NCI-H1930 (cell line): Measurements from ENCODE around the gene FOXC2.

Source experiments
- DNase-seq, 2 experiments: peaks; one replicate each; lab custom pipeline; 2025; lab: John Stamatoyannopoulos, UW

The FOXC2 gene

DNA sequence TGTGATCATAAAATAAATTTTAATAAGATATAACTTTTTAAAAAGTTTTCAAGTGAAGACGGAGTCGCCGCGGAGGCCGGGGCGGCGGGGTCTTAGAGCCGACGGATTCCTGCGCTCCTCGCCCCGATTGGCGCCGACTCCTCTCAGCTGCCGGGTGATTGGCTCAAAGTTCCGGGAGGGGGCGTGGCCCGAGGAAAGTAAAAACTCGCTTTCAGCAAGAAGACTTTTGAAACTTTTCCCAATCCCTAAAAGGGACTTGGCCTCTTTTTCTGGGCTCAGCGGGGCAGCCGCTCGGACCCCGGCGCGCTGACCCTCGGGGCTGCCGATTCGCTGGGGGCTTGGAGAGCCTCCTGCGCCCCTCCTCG, at the start of gene FOXC2:
Gene FOXC2, plus strand, starts transcription at position 229 of the 365 bp plus-strand sequence. CDS start 507 bp downstream, outside the sequence.
- DNase-seq = no peak

- DNase-seq = no peak
Observed at GRCh38 chr16:86517033-86517432, 49.6 kb upstream of the FOXC2 start.

- no peak for DNase-seq
Observed at GRCh38 chr16:86517652-86518258, 48.9 kb upstream of the FOXC2 start.

DNA sequence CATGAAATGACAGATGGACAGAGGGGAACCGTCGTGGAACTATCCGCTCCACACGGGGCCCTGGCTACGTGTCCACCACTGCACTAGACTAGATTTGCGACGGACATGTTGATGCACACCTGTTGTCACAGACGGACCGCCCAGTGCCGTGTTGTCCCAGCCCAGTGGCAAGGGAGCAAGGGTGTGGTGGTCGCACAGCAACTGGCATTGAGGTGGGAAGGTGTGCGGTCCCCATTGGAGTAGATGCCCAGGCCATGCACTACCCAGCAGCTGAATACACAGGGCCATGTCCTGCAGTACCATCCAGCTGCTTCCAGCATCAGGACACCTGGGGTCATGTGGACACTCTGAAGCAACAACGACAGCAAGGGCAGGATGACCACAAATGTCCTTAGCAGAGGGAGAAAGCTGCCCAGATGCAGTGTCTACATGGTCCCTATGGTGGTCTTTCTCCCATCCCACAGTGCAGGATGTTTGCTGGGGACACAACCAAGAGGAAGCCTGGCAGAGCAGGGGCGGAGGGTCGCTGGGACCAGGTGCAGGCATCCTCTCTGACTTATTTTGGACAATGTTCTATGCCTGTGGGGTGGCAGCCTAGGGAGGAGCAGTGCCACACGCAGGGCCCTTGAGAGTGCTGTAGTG, 47.5 kb upstream of the FOXC2 start:
- DNase-seq = no peak

GRCh38 chr16:86519649-86520316, 46.8 kb upstream of the FOXC2 start:
- peak in 1 of 2 experiments; percentile 37 for DNase-seq

GRCh38 chr16:86520317-86521210, 46.1 kb upstream of the FOXC2 start:
- DNase-seq = no peak

GRCh38 chr16:86521236-86522197, 45.1 kb upstream of the FOXC2 start:
- DNase-seq = no peak

DNA sequence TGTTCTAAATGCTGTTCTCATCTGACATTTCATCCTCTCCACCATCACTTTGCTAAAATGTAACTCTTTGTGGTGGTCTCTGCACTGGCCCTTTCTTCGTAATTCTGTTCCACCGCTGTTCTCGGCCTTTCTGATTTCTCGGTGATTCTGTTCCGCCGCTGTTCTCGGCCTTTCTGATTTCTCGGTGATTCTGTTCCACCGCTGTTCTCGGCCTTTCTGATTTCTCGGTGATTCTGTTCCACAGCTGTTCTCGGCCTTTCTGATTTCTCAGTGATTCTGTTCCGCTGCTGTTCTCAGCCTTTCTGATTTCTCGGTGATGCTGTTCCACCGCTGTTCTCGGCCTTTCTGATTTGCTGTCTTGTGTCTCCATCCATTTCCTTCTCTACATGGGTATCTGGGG, 44.0 kb upstream of the FOXC2 start:
- DNase-seq = no peak

- no peak for DNase-seq
Observed at GRCh38 chr16:86523166-86523740, 43.4 kb upstream of the FOXC2 start.

DNA sequence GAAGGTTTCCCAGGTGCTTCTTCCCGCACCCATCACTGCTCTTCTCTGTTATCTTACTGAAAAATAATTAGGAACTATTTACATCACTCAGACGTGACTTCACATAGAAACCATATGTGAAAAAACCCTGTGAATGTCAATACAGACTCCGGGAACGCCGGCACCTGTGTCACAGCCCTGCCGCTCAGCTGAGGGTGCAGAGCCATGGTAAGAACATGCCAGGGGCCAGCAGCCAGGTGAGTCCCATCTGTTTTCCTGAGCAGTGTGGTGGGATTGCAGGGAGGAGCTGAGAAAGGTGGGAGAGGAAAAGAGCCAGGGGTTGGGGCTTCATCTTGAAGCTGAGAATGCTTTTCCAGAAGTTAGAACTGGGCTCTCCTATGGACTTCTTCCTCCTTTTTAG, 42.6 kb upstream of the FOXC2 start:
- DNase-seq = no peak

- DNase-seq = no peak
Observed at GRCh38 chr16:86525696-86526095, 40.9 kb upstream of the FOXC2 start.

- no peak for DNase-seq
Observed at GRCh38 chr16:86527366-86527765, 39.3 kb upstream of the FOXC2 start.

- peak in 1 of 2 experiments; percentile 26 for DNase-seq
Observed at GRCh38 chr16:86528061-86528929, 38.3 kb upstream of the FOXC2 start.

- no peak for DNase-seq
Observed at GRCh38 chr16:86529160-86529559, 37.5 kb upstream of the FOXC2 start.

- no peak for DNase-seq
Observed at GRCh38 chr16:86530251-86531190, 36.1 kb upstream of the FOXC2 start.

DNA sequence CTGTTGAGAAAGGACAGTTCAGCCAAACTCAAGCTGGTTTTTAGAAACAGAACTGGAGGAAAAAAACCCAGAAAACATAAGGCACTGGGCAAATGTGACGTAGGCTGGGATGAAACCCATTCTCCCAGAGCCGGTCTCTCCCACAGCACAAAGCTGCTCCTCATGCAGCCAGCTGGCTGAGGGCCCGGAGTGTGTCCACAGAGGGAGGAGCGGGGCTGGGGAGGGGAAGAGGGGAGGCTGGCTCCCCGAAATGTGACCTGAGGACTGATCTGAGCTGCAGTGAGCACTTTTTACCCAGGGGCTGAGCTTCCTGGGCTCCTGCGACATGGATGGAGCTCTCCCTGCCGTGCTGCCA, 35.5 kb upstream of the FOXC2 start:
- DNase-seq = no peak

DNA sequence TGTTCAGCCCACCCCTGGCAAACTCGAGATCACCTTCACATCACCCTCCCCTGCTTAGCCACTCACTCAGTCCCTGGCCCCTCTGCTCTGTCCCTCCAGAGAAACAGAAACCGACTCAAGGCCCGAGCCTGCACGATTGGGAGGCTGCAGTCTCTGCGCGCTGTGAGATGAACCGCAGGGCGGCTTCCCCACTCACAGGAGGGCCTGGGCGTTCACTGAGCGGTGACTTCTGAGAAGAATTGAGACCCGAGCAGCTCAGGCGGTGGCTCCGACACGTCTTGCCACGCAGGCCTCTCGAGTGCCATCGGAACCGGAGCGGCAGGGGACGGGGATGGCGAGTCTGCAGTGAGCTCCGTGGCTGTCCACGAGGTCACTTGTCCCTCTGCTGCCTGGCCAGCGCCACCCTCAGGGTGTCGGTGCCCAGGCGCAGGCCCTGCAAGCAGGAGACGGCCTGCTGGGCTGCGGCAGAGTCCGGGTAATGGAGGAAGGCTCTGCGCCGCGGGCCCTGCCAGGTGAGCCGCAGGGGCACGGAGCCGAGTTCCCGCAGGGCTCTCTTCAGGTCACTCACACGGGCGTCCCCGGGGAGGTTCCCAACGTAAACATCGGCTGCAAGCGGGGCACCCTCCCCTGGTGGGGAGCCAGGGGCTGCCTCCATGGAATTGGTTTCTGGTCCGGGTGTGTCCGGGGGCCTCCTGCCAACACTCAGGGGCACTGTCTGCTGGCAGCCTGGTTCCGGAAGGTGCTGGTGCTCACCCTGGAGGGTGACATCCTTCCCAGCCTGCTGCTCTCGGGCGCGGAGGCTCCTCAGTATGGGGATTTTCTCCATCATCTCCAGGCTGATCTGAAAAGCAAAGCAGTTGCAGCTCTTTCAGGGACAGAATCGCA, 34.7 kb upstream of the FOXC2 start:
- DNase-seq = no peak

DNA sequence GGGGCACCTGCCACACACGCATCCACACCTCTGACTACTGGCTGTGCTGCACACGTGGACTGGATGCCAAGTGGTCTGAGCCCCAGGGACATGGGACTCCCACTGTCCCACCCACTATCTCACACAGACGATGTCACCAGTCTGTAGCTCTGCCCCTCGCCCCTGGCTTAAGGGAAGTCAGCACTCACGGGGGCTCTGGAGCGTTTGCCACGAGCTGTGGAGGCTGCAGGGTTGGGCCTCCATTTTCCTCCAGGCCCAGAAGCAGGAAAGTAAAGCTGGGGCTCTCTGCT, 34.2 kb upstream of the FOXC2 start:
- no peak for DNase-seq
